Upper lobe of right lung (tissue), 1 donor: ENCODE measurements around the gene YY1. TPM values are rescaled to one million over a fixed set of nuclear protein-coding genes. Genes with fewer than 3 reads are reported as not detected.

Experiments
- ATAC-seq: fragments of 200-7000 bp; cut with Tn5 transposase; one replicate; pipeline ENCODE4 v1.9.1; 2020; ENCODE audit warnings: mild to moderate bottlenecking, moderate library complexity
- DNase-seq: peaks from one replicate; pipeline ENCODE4 v3.0.0-alpha.2; 2020
- H3K27ac ChIP-seq: fragments of 200-600 bp; one replicate; pipeline ENCODE4 v1.8.0; 2022
- H3K27me3 ChIP-seq: fragments of 200-600 bp; one replicate; pipeline ENCODE4 v1.8.0; 2022; ENCODE audit warnings: mild to moderate bottlenecking
- H3K36me3 ChIP-seq: fragments of 200-600 bp; one replicate; pipeline ENCODE4 v1.8.0; 2022
- H3K4me1 ChIP-seq: fragments of 200-600 bp; one replicate; pipeline ENCODE4 v1.8.0; 2022
- H3K4me3 ChIP-seq: fragments of 200-600 bp; one replicate; pipeline ENCODE4 v1.8.0; 2022; ENCODE audit warnings: mild to moderate bottlenecking
- H3K9me3 ChIP-seq: fragments of 200-600 bp; one replicate; pipeline ENCODE4 v1.8.0; 2022
- CTCF ChIP-seq: fragments of 200-600 bp; IDR thresholded peaks from one replicate; pipeline ENCODE4 v1.8.0; 2022; ENCODE audit warnings: antibody characterized with exemption
- intact Hi-C: fragments of 100-400 bp; cut with DNase I; formaldehyde crosslinking; loops from one replicate; pipeline ENCODE4 v1.11.0; 2022
- total RNA-seq: library from RNA; stranded (reverse); fragmentation: NEBNext Ultra II Directional; extraction: Animal tissue kit (Norgen Biotek cat#: 25700); gene quantifications from one replicate; pipeline ENCODE4 v1.2.1, GENCODE V29; 2021
- donor health status: DM: no; HTN: yes; CAD: no; lungs with severe emphysema.

The YY1 gene
- total RNA-seq, 1 donor from 2014 or later, result 69.4 TPM

GRCh38 chr14:100325958-100326357 lies 87.0 kb downstream of the YY1 start:
- ATAC-seq, result no peak
- Histone ChIP-seq H3K4me3 (no peak overlapping the region), H3K36me3 (no peaks in the 10 kb centered on the region), H3K27ac (no peak overlapping the region), H3K9me3 (no peaks in the 10 kb centered on the region), H3K4me1 (no peaks in the 10 kb centered on the region), H3K27me3 (no peaks in the 10 kb centered on the region)
- no peak for DNase-seq
- TF ChIP-seq CTCF, result no peak
- intact Hi-C loops, result no loop called here

- Histone ChIP-seq H3K27me3 (no peaks in the 10 kb centered on the region), H3K27ac (no peak overlapping the region), H3K4me3 (no peak overlapping the region), H3K4me1 (no peaks in the 10 kb centered on the region), H3K36me3 (no peaks in the 10 kb centered on the region), H3K9me3 (no peaks in the 10 kb centered on the region)
- no peak for ATAC-seq
- TF ChIP-seq CTCF, result no peak
- intact Hi-C loops, result no loop called here
- DNase-seq, result no peak
These were observed 88.2 kb downstream of the YY1 start for GRCh38 chr14:100327128-100327527.

- no peak overlapping the region for H3K4me3 ChIP-seq
- no peak for TF ChIP-seq CTCF
- intact Hi-C loops, result no loop called here
- H3K27ac ChIP-seq, result no peak overlapping the region
- H3K36me3 ChIP-seq, result peaks cover 9% of the 10 kb centered on the region
- H3K27me3 ChIP-seq, result no peaks in the 10 kb centered on the region
- DNase-seq, result no peak
- no peaks in the 10 kb centered on the region for H3K4me1 ChIP-seq
- H3K9me3 ChIP-seq, result no peaks in the 10 kb centered on the region
- ATAC-seq, result no peak
These were observed 89.7 kb downstream of the YY1 start for GRCh38 chr14:100328495-100329163.

- TF ChIP-seq CTCF, result no peak
- H3K4me1 ChIP-seq, result no peaks in the 10 kb centered on the region
- intact Hi-C loops, result no loop called here
- H3K4me3 ChIP-seq, result no peak overlapping the region
- DNase-seq (no peak), ATAC-seq (no peak)
- no peak overlapping the region for H3K27ac ChIP-seq
- H3K36me3 ChIP-seq, result peaks cover 17% of the 10 kb centered on the region
- H3K9me3 ChIP-seq, result no peaks in the 10 kb centered on the region
- no peaks in the 10 kb centered on the region for H3K27me3 ChIP-seq
These were observed 90.5 kb downstream of the YY1 start for GRCh38 chr14:100329233-100330006.

GRCh38 chr14:100330007-100330344 lies 91.0 kb downstream of the YY1 start:
- Histone ChIP-seq H3K9me3 (no peaks in the 10 kb centered on the region), H3K4me1 (no peaks in the 10 kb centered on the region), H3K4me3 (no peak overlapping the region), H3K27ac (no peak overlapping the region), H3K36me3 (peaks cover 22% of the 10 kb centered on the region), H3K27me3 (no peaks in the 10 kb centered on the region)
- ATAC-seq (no peak), DNase-seq (no peak)
- intact Hi-C loops, result no loop called here
- no peak for TF ChIP-seq CTCF
